Neural cell (in vitro differentiated cells): ENCODE data around the gene CIT. TPM values are rescaled to one million over a fixed set of nuclear protein-coding genes. Genes with fewer than 3 reads are reported as not detected.

Source experiments
- H2AFZ ChIP-seq: fragments of 200-600, 300-800 bp; sonication (generic), shearing (Covaris generic); 2 replicates; pipeline ENCODE4 v1.6.0; 2014; ENCODE audit warnings: low read depth, mild to moderate bottlenecking, antibody characterized with exemption, low read length, moderate library complexity
- H3F3A ChIP-seq: fragments of 200-600 bp; shearing (Covaris generic); 2 replicates; pipeline ENCODE4 v1.6.1; 2016; ENCODE audit warnings: mild to moderate bottlenecking, moderate library complexity, mixed read lengths, antibody characterized with exemption, low read length; ENCODE audit not compliant: insufficient read depth, poor library complexity, severe bottlenecking
- H3K27ac ChIP-seq: fragments of 200-600, 300-800 bp; sonication (generic), shearing (Covaris generic); 2 replicates; pipeline ENCODE4 v1.5.1; 2014; ENCODE audit warnings: mild to moderate bottlenecking, low read length, moderate library complexity
- H3K27me3 ChIP-seq: fragments of 300-800, 200-600 bp; sonication (generic), shearing (Covaris generic); 2 replicates; pipeline ENCODE4 v1.6.0; 2014; ENCODE audit warnings: mild to moderate bottlenecking, low read depth, low read length, moderate library complexity; ENCODE audit not compliant: insufficient read depth
- H3K36me3 ChIP-seq: fragments of 300-800, 200-600 bp; sonication (generic), shearing (Covaris generic); 2 replicates; pipeline ENCODE4 v1.5.1; 2014; ENCODE audit warnings: mild to moderate bottlenecking, antibody characterized with exemption, low read length, moderate library complexity; ENCODE audit not compliant: insufficient read depth
- H3K4me2 ChIP-seq: fragments of 300-800, 200-600 bp; sonication (generic), shearing (Covaris generic); 2 replicates; pipeline ENCODE4 v1.6.0; 2014; ENCODE audit warnings: mild to moderate bottlenecking, low read length
- H3K4me3 ChIP-seq: fragments of 300-800, 200-600 bp; sonication (generic), shearing (Covaris generic); 2 replicates; pipeline ENCODE4 v1.5.1; 2014; ENCODE audit warnings: mild to moderate bottlenecking, low read length, moderate library complexity
- H3K79me2 ChIP-seq: fragments of 200-600 bp; shearing (Covaris generic); replicated peaks from 2 replicates; pipeline ENCODE4 v1.6.0; 2014; ENCODE audit warnings: mild to moderate bottlenecking, low read length, moderate library complexity; ENCODE audit not compliant: insufficient read depth
- H3K9ac ChIP-seq: fragments of 300-800, 200-600 bp; sonication (generic), shearing (Covaris generic); 2 replicates; pipeline ENCODE4 v1.6.1; 2016; ENCODE audit warnings: mild to moderate bottlenecking, low read length, mixed read lengths
- H3K9me2 ChIP-seq: fragments of 200-600 bp; shearing (Covaris generic); 2 replicates; pipeline ENCODE4 v1.6.1; 2016; ENCODE audit warnings: mild to moderate bottlenecking, low read length, mixed read lengths; ENCODE audit not compliant: insufficient read depth
- H3K9me3 ChIP-seq: fragments of 200-600, 300-800 bp; sonication (generic), shearing (Covaris generic); 2 replicates; pipeline ENCODE4 v1.6.1; 2016; ENCODE audit warnings: mild to moderate bottlenecking, mixed run types, low read length, moderate library complexity, mixed read lengths
- H4K20me1 ChIP-seq: fragments of 200-600 bp; shearing (Covaris generic); 2 replicates; pipeline ENCODE4 v1.6.1; 2016; ENCODE audit warnings: mild to moderate bottlenecking, mixed run types; ENCODE audit not compliant: insufficient read depth
- CTCF ChIP-seq: fragments of 450-650 bp; IDR thresholded peaks from 2 replicates; pipeline ENCODE4 v1.5.1; 2014; ENCODE audit warnings: antibody characterized with exemption, mild to moderate bottlenecking, moderate library complexity; ENCODE audit not compliant: poor library complexity, severe bottlenecking
- EP300 ChIP-seq: fragments of 450-650 bp; conservative IDR thresholded peaks from 2 replicates; pipeline ENCODE4 v1.6.1; 2014; ENCODE audit warnings: antibody characterized with exemption, mild to moderate bottlenecking, moderate library complexity; ENCODE audit not compliant: poor library complexity, severe bottlenecking
- EZH2 ChIP-seq: fragments of 200-600, 300-800 bp; shearing (Covaris generic), sonication (generic); IDR thresholded peaks from 2 replicates; pipeline ENCODE4 v1.6.1; 2014; ENCODE audit warnings: antibody characterized with exemption, low read length, borderline replicate concordance, mild to moderate bottlenecking; ENCODE audit not compliant: insufficient read depth, poor library complexity, severe bottlenecking
- MXI1 ChIP-seq: fragments of 450-650 bp; conservative IDR thresholded peaks from 2 replicates; pipeline ENCODE4 v1.6.1; 2014; ENCODE audit warnings: antibody characterized with exemption, mild to moderate bottlenecking; ENCODE audit not compliant: poor library complexity, severe bottlenecking
- POLR2AphosphoS5 ChIP-seq: IDR thresholded peaks from 2 replicates; pipeline ENCODE4 v1.6.1; 2012
- RAD21 ChIP-seq: fragments of 450-650 bp; conservative IDR thresholded peaks from 2 replicates; pipeline ENCODE4 v1.6.1; 2014; ENCODE audit warnings: antibody characterized with exemption, mild to moderate bottlenecking, moderate library complexity
- REST ChIP-seq: IDR thresholded peaks from 2 replicates; pipeline ENCODE4 v1.6.1; 2012; ENCODE audit warnings: borderline replicate concordance
- SMC3 ChIP-seq: fragments of 450-650 bp; conservative IDR thresholded peaks from 2 replicates; pipeline ENCODE4 v1.6.1; 2014; ENCODE audit warnings: antibody characterized with exemption, mild to moderate bottlenecking, moderate library complexity; ENCODE audit not compliant: poor library complexity
- TAF1 ChIP-seq: IDR thresholded peaks from 2 replicates; pipeline ENCODE4 v1.6.1; 2012; ENCODE audit warnings: low read depth
- polyA plus RNA-seq: library from polyadenylated mRNA; depleted of rRNA; stranded (reverse); fragments of >200 nt; gene quantifications from 2 replicates; pipeline ENCODE4 v1.2.3, GENCODE V29; 2014

The CIT gene
- polyA plus RNA-seq, 1 donor from 2014 or later = 3.3 TPM

GRCh38 chr12:119910586-119910985, 33.5 kb upstream of the CIT start:
- no peak overlapping the region for H3K4me3 ChIP-seq
- H3K4me2 ChIP-seq = no peak overlapping the region
- H3K9me2 ChIP-seq = no peaks in the 10 kb centered on the region
- no peak overlapping the region for H3K9ac ChIP-seq
- no peaks in the 10 kb centered on the region for H3K36me3 ChIP-seq
- H3K79me2 ChIP-seq = no peaks in the 10 kb centered on the region
- H2AFZ ChIP-seq = no peak overlapping the region
- no peaks in the 10 kb centered on the region for H3F3A ChIP-seq
- no peaks in the 10 kb centered on the region for H4K20me1 ChIP-seq
- H3K27ac ChIP-seq = no peak overlapping the region
- H3K27me3 ChIP-seq = no peaks in the 10 kb centered on the region
- no peaks in the 10 kb centered on the region for H3K9me3 ChIP-seq
- TF ChIP-seq MXI1 = no peak
- no peak for TF ChIP-seq RAD21
- TF ChIP-seq SMC3 = no peak
- TF ChIP-seq TAF1 = no peak
- TF ChIP-seq REST = no peak
- TF ChIP-seq EP300 = no peak
- TF ChIP-seq EZH2 = no peak
- no peak for TF ChIP-seq POLR2AphosphoS5
- no peak for TF ChIP-seq CTCF

- H3K9me3 ChIP-seq = no peaks in the 10 kb centered on the region
- H3K79me2 ChIP-seq = no peaks in the 10 kb centered on the region
- H3K27ac ChIP-seq = no peak overlapping the region
- H3K9ac ChIP-seq = no peak overlapping the region
- no peaks in the 10 kb centered on the region for H3K27me3 ChIP-seq
- H3K36me3 ChIP-seq = no peaks in the 10 kb centered on the region
- H3K4me3 ChIP-seq = no peak overlapping the region
- H2AFZ ChIP-seq = no peak overlapping the region
- peak; percentile 83 for TF ChIP-seq SMC3
- no peak for TF ChIP-seq REST
- no peak for TF ChIP-seq EP300
- peak; percentile 85 for TF ChIP-seq RAD21
- peak; percentile 90 for TF ChIP-seq CTCF
- no peak for TF ChIP-seq TAF1
- TF ChIP-seq POLR2AphosphoS5 = no peak
- TF ChIP-seq MXI1 = no peak
- no peak for TF ChIP-seq EZH2
- no peaks in the 10 kb centered on the region for H3F3A ChIP-seq
- H3K4me2 ChIP-seq = no peak overlapping the region
- H4K20me1 ChIP-seq = no peaks in the 10 kb centered on the region
- no peaks in the 10 kb centered on the region for H3K9me2 ChIP-seq
Observed at GRCh38 chr12:119902084-119902509, 25.0 kb upstream of the CIT start.
